Thyroid gland (tissue), 4 donors: ENCODE measurements around the gene PDRG1. TPM values are rescaled to one million over a fixed set of nuclear protein-coding genes. Genes with fewer than 3 reads are reported as not detected.
"Not testable (repeated sequence)": the region's sequence is repeated elsewhere in the genome, so short reads cannot be mapped to it uniquely, and the experiment has no call there.

Experiments used
- DNase-seq, 2 donors: peaks; one replicate each; pipeline ENCODE4 v3.0.0-alpha.2; 2019
- H3K27ac ChIP-seq, 3 donors: fragments of 200-600 bp; sonication (generic); 1 replicate in 2 of 3; 2 replicates in 1 of 3; pipeline ENCODE4 v1.5.1; 2016 to 2019; ENCODE audit warnings: mild to moderate bottlenecking in 1 of 3, moderate library complexity in 1 of 3
- H3K27me3 ChIP-seq: fragments of 200-600 bp; sonication (generic); one replicate; pipeline ENCODE4 v1.5.1; 2019
- H3K36me3 ChIP-seq, 2 donors: fragments of 200-600 bp; sonication (generic); one replicate each; pipeline ENCODE4 v1.5.1; 2016 to 2019
- H3K4me1 ChIP-seq, 2 donors: fragments of 200-600 bp; sonication (generic); one replicate each; pipeline ENCODE4 v1.5.1; 2017 to 2019
- H3K4me3 ChIP-seq, 3 donors: fragments of 200-600 bp; sonication (generic); replicated peaks in 1 of 3; 1 replicate in 2 of 3; 2 replicates in 1 of 3; pipeline ENCODE4 v1.5.1; 2016; ENCODE audit warnings: mild to moderate bottlenecking in 1 of 3
- H3K9me3 ChIP-seq: fragments of 200-600 bp; sonication (generic); one replicate; pipeline ENCODE4 v1.5.1; 2017
- POLR2A ChIP-seq, 2 donors: fragments of 450-650 bp; IDR thresholded peaks; one replicate each; pipeline ENCODE4 v1.6.1; 2017; ENCODE audit warnings: antibody characterized with exemption in 2 of 2, mild to moderate bottlenecking in 2 of 2, moderate library complexity in 1 of 2
- WGBS, 2 donors: methylation state at CpG; one replicate each; pipeline ENCODE4 v1.1.5; 2017; 5-methylcytosine and 5-hydroxymethylcytosine counted together
- intact Hi-C: fragments of 100-400 bp; cut with DNase I; formaldehyde crosslinking; loops from one replicate; pipeline ENCODE4 v1.15.1; 2023
- total RNA-seq, 4 donors: library from RNA; depleted of rRNA; stranded (reverse); fragments of >200 nt; gene quantifications; one replicate each; pipeline ENCODE4 v1.2.3, GENCODE V29; 2016
- TF ChIP-seq, protein P1 (sequence below), 6 experiments: fragments of 200-600 bp in 3 of 6; fragments of 450-650 bp in 3 of 6; sonication (generic) in 3 of 6; IDR thresholded peaks; one replicate each; pipeline ENCODE4 v1.5.1; 2016 to 2019; ENCODE audit warnings: antibody characterized with exemption in 6 of 6, mild to moderate bottlenecking in 2 of 6, inconsistent platforms in 1 of 6, moderate library complexity in 1 of 6

The PDRG1 gene
- total RNA-seq, 4 donors from 2014 or later = 7.3 to 14.9 (median 9.2) TPM

DNA sequence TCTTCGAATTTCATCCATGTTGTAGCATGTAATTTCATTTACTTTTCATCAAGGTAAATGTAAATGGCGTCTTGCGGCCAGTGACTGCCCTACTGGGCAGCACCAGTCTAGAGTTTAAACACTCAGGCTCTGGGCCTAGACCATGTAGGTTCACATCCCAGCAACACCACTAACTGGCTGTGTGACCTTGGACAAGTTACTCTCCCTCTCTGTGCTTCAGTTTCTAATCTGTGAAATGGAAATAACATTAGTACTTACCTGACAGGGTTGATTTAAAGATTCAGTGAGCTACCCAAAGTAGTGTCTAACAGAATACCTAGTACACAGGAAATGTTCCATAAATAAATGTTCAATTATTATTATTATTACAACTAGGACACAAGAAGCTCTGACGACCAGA, 29.3 kb downstream of the PDRG1 start:
- Histone ChIP-seq H3K9me3 (no peaks in the 10 kb centered on the region), H3K4me3 (no peak overlapping the region), H3K27me3 (no peaks in the 10 kb centered on the region), H3K36me3 (no peaks in the 10 kb centered on the region), H3K27ac (no peak overlapping the region), H3K4me1 (no peaks in the 10 kb centered on the region)
- TF ChIP-seq POLR2A (IDR thresholded peaks at IDR 0.05) = no peak
- TF ChIP-seq, protein P1, sequence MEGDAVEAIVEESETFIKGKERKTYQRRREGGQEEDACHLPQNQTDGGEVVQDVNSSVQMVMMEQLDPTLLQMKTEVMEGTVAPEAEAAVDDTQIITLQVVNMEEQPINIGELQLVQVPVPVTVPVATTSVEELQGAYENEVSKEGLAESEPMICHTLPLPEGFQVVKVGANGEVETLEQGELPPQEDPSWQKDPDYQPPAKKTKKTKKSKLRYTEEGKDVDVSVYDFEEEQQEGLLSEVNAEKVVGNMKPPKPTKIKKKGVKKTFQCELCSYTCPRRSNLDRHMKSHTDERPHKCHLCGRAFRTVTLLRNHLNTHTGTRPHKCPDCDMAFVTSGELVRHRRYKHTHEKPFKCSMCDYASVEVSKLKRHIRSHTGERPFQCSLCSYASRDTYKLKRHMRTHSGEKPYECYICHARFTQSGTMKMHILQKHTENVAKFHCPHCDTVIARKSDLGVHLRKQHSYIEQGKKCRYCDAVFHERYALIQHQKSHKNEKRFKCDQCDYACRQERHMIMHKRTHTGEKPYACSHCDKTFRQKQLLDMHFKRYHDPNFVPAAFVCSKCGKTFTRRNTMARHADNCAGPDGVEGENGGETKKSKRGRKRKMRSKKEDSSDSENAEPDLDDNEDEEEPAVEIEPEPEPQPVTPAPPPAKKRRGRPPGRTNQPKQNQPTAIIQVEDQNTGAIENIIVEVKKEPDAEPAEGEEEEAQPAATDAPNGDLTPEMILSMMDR (IDR thresholded peaks at IDR 0.05) = no peak
- 90% methylated on average over 4 of the region's 4 CpGs for WGBS, 2 donors
- intact Hi-C loops = no loop called here
- no peak for DNase-seq

DNA sequence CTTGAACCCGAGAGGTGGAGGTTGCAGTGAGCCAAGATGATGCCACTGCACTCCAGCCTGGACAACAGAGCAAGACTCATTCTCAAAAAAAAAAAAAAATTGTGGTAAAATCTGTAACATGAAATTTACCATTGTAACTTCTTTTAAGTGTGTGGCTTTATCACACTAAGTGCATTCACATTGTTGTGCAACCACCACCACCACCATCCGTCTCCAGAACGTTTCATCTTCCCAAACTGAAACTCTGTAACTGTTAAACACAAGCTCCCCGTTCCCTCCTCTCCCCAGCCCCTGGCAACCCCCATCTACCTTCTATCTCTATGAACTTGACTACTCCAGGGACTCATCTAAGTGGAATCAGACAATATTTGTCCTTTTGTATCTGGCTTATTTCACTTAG, 29.7 kb downstream of the PDRG1 start:
- no peak for TF ChIP-seq POLR2A (IDR thresholded peaks at IDR 0.05)
- TF ChIP-seq, protein P1 (IDR thresholded peaks at IDR 0.05) = no peak
- Histone ChIP-seq H3K4me3 (no peak overlapping the region), H3K27ac (no peak overlapping the region), H3K9me3 (no peaks in the 10 kb centered on the region), H3K27me3 (no peaks in the 10 kb centered on the region), H3K36me3 (no peaks in the 10 kb centered on the region), H3K4me1 (no peaks in the 10 kb centered on the region)
- intact Hi-C loops = no loop called here
- WGBS, 2 donors = 80 to 82% methylated on average over 4 of the region's 4 CpGs
- no peak for DNase-seq

DNA sequence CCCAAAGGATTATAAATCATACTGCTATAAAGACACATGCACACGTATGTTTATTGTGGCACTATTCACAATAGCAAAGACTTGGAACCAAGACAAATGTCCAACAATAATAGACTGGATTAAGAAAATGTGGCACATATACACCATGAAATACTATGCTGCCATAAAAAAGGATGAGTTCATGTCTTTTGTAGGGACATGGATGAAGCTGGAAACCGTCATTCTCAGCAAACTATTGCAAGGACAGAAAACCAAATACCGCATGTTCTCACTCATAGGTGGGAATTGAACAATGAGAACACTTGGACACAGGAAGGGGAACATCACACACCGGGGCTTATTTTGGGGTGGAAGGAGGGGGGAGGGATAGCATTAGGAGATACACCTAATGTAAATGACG, 30.4 kb downstream of the PDRG1 start:
- H3K27me3 ChIP-seq, intact Hi-C loops, H3K36me3 ChIP-seq, H3K4me3 ChIP-seq, DNase-seq, H3K27ac ChIP-seq, H3K9me3 ChIP-seq, H3K4me1 ChIP-seq: not testable (repeated sequence)
- WGBS, 2 donors = 92 to 94% methylated on average over 5 of the region's 5 CpGs

DNA sequence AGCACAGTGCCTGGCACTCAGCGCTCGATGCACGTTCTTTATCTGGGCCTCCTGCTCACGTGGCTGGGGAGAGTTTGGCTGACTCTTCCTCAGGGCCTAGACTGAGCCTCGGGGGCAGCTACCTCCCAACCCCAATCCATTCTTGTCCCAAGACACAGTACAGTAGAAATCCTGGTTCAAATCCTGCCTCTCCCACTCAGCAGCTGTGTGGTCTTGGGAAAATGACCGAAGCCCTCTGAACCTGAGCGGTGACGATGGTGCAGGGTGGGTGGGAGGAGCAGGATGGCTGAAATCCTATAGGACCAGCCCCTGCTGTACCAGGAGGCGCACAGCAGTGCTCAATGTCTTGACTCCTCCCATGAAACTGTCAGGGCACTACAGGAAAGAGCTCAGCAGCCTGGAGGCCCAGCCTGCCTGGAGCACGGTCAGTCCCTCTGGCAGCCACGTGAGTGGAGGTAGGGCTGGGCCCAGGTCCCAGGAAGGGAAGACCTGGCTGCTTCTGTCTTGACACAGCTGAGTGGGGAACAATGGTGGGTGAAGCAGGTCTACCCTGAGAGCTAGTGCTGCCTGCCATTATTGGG, 31.5 kb downstream of the PDRG1 start:
- Histone ChIP-seq H3K36me3 (no peaks in the 10 kb centered on the region), H3K27ac (no peak overlapping the region), H3K4me3 (no peak overlapping the region), H3K27me3 (no peaks in the 10 kb centered on the region), H3K4me1 (no peaks in the 10 kb centered on the region), H3K9me3 (no peaks in the 10 kb centered on the region)
- no peak for DNase-seq
- intact Hi-C loops = no loop called here
- TF ChIP-seq, protein P1 (IDR thresholded peaks at IDR 0.05) = no peak
- no peak for TF ChIP-seq POLR2A (IDR thresholded peaks at IDR 0.05)
- 74 to 85% methylated on average over 9 to 11 of the region's 11 CpGs for WGBS, 2 donors

DNA sequence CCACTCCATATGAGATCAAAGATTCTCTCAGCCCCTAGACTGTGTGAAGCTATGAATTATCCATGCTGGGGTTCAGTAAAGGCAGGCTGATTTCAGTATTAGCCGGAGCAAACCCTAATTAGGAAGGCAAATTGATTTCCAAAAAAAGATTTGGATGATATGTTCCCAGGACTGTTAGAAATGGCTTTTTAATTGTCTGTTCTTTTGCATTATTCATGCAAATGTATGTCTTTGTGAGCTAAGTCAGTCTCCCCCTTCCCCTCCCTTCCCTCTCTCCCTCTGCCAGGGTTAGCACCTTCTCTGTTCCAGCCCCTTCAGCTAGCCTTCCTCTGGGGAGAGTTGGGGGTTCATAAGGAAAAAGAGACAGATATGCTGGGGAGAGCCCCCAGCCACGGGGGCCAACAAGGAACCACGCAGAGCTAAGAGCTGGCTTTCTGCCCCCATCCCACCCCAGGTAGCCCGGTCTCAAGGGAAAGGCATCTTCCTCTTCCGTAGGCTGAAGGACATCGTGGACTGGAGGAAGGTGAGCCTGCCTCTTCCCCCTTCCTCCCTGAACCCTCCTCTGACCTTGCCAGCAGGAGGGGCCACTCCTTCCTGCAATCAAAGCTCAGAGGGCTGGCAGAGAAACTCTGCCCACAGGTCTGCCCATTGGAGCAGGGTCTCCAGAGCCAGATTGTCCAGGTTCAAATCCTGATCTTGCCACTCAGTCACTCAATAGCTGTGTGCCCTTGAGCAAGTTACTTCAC, 32.3 kb downstream of the PDRG1 start:
- no peak overlapping the region for H3K27ac ChIP-seq
- no peak overlapping the region for H3K4me3 ChIP-seq
- no peaks in the 10 kb centered on the region for H3K9me3 ChIP-seq
- intact Hi-C loops = no loop called here
- TF ChIP-seq, protein P1 (IDR thresholded peaks at IDR 0.05) = no peak
- no peak for TF ChIP-seq POLR2A (IDR thresholded peaks at IDR 0.05)
- H3K27me3 ChIP-seq = no peaks in the 10 kb centered on the region
- no peak for DNase-seq
- no peaks in the 10 kb centered on the region for H3K36me3 ChIP-seq
- 51 to 57% methylated on average over 6 of the region's 6 CpGs for WGBS, 2 donors
- H3K4me1 ChIP-seq = no peaks in the 10 kb centered on the region
